Measurements from ENCODE around the gene DDX54. TPM values are rescaled to one million over a fixed set of nuclear protein-coding genes. Genes with fewer than 3 reads are reported as not detected.

Gene DDX54
- total RNA-seq, 1 experiment from 2014 or later, result 83.0 TPM

DNA sequence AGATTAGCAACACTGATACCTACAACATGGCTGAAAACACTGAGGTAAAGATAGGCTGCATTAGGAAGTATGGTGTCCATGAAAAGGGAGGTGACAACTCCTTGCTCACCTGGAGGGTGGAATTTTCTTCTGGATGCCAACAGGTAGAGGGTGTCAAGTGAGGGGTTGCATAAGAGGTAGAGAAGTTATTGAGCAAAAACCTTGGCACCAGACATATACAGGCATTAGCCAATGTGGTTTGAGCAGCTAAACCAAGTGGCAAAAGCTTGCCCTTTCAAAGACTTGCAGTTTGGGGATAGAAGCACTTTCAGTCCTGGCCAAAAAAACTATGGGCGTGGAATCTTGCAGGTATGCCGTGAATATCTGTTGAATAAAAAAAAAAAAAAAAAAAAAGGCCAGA is 4.1 kb upstream of the DDX54 start:
- Histone ChIP-seq H3T11ph (ENCODE audit: low read length) (no peak overlapping the region), H3K27me3 (ENCODE audit: insufficient read depth, low read length) (no peaks in the 10 kb centered on the region), H2AK5ac (ENCODE audit: insufficient read length, low read length) (no peak overlapping the region), H3K27ac (ENCODE audit: insufficient read length, low read depth, low read length) (no peak overlapping the region), H4K91ac (ENCODE audit: insufficient read length, low read depth, low read length) (no peak overlapping the region), H3K56ac (ENCODE audit: insufficient read length, low read depth, low read length) (no peak overlapping the region), H3K79me2 (ENCODE audit: insufficient read depth, low read length) (peaks cover 5% of the 10 kb centered on the region; the same call in 1 of the 2 replicates), H3K79me1 (ENCODE audit: insufficient read depth, low read depth, low read length, poor library complexity, severe bottlenecking) (peaks cover 10% of the 10 kb centered on the region), H3K23ac (ENCODE audit: insufficient read length, low read depth, low read length) (no peak overlapping the region), H3K9me3 (ENCODE audit: control insufficient read depth, low read depth, low read length) (no peaks in the 10 kb centered on the region), H2BK12ac (ENCODE audit: insufficient read length, low read depth, low read length) (no peak overlapping the region), H2BK20ac (ENCODE audit: low read depth, low read length, poor library complexity, severe bottlenecking) (no peak overlapping the region), H2AFZ (ENCODE audit: low read length) (no peak overlapping the region), H4K8ac (replicated peaks; ENCODE audit: insufficient read length, low read depth, low read length) (no peak overlapping the region), H3K4me1 (ENCODE audit: insufficient read depth, low read length) (no peaks in the 10 kb centered on the region), H3K4me2 (ENCODE audit: insufficient read depth, insufficient read length, low read length) (no peak overlapping the region), H3K18ac (ENCODE audit: insufficient read length, low read depth, low read length) (no peak overlapping the region), H3K14ac (ENCODE audit: insufficient read depth, low read length) (no peak overlapping the region), H2BK15ac (ENCODE audit: low read depth, low read length) (no peak overlapping the region), H3K4ac (ENCODE audit: low read depth, low read length) (no peak overlapping the region), H4K5ac (ENCODE audit: insufficient read length, low read depth, low read length) (no peak overlapping the region), H2BK120ac (ENCODE audit: low read depth, low read length, poor library complexity, severe bottlenecking) (no peak overlapping the region), H4K20me1 (ENCODE audit: control insufficient read depth, insufficient read depth, insufficient read length) (no peaks in the 10 kb centered on the region), H2BK5ac (ENCODE audit: insufficient read length, low read length) (no peak overlapping the region), H3K9ac (ENCODE audit: extremely low read depth, insufficient read length, low read length) (no peak overlapping the region), H3K23me2 (ENCODE audit: insufficient read length, low read depth, low read length, poor library complexity, severe bottlenecking) (peaks cover 8% of the 10 kb centered on the region)
- no peak for DNase-seq
- Mint-ChIP-seq H3K9me3 (no peaks in the 10 kb centered on the region), H3K27ac (no peak overlapping the region), H3K4me1 (peaks cover 15 to 27% of the 10 kb centered on the region in 2 experiments), H3K27me3 (ENCODE audit: low read depth) (no peaks in the 10 kb centered on the region), H3K4me3 (no peak overlapping the region; a peak in 1 of 5 replicates), H3K36me3 (ENCODE audit: insufficient read depth in 1 of 3, low read depth in 3 of 3) (peaks cover 32 to 54% (median 46%) of the 10 kb centered on the region in 3 experiments)
- TF ChIP-seq, protein P1, sequence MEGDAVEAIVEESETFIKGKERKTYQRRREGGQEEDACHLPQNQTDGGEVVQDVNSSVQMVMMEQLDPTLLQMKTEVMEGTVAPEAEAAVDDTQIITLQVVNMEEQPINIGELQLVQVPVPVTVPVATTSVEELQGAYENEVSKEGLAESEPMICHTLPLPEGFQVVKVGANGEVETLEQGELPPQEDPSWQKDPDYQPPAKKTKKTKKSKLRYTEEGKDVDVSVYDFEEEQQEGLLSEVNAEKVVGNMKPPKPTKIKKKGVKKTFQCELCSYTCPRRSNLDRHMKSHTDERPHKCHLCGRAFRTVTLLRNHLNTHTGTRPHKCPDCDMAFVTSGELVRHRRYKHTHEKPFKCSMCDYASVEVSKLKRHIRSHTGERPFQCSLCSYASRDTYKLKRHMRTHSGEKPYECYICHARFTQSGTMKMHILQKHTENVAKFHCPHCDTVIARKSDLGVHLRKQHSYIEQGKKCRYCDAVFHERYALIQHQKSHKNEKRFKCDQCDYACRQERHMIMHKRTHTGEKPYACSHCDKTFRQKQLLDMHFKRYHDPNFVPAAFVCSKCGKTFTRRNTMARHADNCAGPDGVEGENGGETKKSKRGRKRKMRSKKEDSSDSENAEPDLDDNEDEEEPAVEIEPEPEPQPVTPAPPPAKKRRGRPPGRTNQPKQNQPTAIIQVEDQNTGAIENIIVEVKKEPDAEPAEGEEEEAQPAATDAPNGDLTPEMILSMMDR (conservative IDR thresholded peaks at IDR 0.05), result no peak
- WGBS (ENCODE audit: extremely low coverage, insufficient read length, low lambda C conversion rate), result no CpG with 5 or more reads among the region's 2 CpGs
